Neural cell (in vitro differentiated cells): Measurements from ENCODE around the gene UTP3.

Experiments
- CTCF ChIP-seq: fragments of 450-650 bp; IDR thresholded peaks from 2 replicates; pipeline ENCODE4 v1.5.1; 2014; ENCODE audit warnings: antibody characterized with exemption, mild to moderate bottlenecking, moderate library complexity; ENCODE audit not compliant: poor library complexity, severe bottlenecking
- EP300 ChIP-seq: fragments of 450-650 bp; conservative IDR thresholded peaks from 2 replicates; pipeline ENCODE4 v1.6.1; 2014; ENCODE audit warnings: antibody characterized with exemption, mild to moderate bottlenecking, moderate library complexity; ENCODE audit not compliant: poor library complexity, severe bottlenecking
- EZH2 ChIP-seq: fragments of 200-600, 300-800 bp; shearing (Covaris generic), sonication (generic); IDR thresholded peaks from 2 replicates; pipeline ENCODE4 v1.6.1; 2014; ENCODE audit warnings: antibody characterized with exemption, low read length, borderline replicate concordance, mild to moderate bottlenecking; ENCODE audit not compliant: insufficient read depth, poor library complexity, severe bottlenecking
- MXI1 ChIP-seq: fragments of 450-650 bp; conservative IDR thresholded peaks from 2 replicates; pipeline ENCODE4 v1.6.1; 2014; ENCODE audit warnings: antibody characterized with exemption, mild to moderate bottlenecking; ENCODE audit not compliant: poor library complexity, severe bottlenecking
- POLR2AphosphoS5 ChIP-seq: IDR thresholded peaks from 2 replicates; pipeline ENCODE4 v1.6.1; 2012
- RAD21 ChIP-seq: fragments of 450-650 bp; conservative IDR thresholded peaks from 2 replicates; pipeline ENCODE4 v1.6.1; 2014; ENCODE audit warnings: antibody characterized with exemption, mild to moderate bottlenecking, moderate library complexity
- REST ChIP-seq: IDR thresholded peaks from 2 replicates; pipeline ENCODE4 v1.6.1; 2012; ENCODE audit warnings: borderline replicate concordance
- SMC3 ChIP-seq: fragments of 450-650 bp; conservative IDR thresholded peaks from 2 replicates; pipeline ENCODE4 v1.6.1; 2014; ENCODE audit warnings: antibody characterized with exemption, mild to moderate bottlenecking, moderate library complexity; ENCODE audit not compliant: poor library complexity
- TAF1 ChIP-seq: IDR thresholded peaks from 2 replicates; pipeline ENCODE4 v1.6.1; 2012; ENCODE audit warnings: low read depth

GRCh38 chr4:70700712-70701111 lies 12.4 kb downstream of the UTP3 start:
- TF ChIP-seq CTCF (no peak), POLR2AphosphoS5 (no peak), EP300 (no peak), REST (no peak), RAD21 (no peak), SMC3 (no peak), MXI1 (no peak), TAF1 (no peak), EZH2 (no peak)
